ENCODE results near the gene FZD10.

FZD10 gene

DNA sequence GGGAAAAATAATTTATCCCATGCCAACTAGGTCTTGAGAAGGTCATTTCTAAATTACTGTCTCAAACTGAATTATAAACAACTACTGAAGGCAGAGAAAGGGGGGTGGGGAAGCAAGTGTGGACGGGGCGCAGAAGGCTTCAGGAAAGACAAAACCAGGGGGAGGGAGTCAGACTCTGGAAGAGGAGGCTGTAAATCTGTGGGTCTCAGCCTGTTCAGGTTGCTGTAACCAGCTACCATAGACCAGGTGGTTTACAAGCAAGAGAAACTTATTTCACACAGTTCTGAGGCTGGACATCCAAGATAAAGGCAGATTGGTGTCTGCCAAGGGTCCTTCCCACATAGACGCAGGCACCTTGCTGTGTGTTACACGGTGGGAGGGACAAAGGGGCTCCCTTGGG is 39.9 kb upstream of the FZD10 start:
- H3K27me3 ChIP-seq (ENCODE audit: insufficient read depth, low read length) = no peaks in the 10 kb centered on the region; the same call in 1 of the 2 replicates
- H3K9ac ChIP-seq (ENCODE audit: low read depth, low read length) = no peak overlapping the region
- no peak overlapping the region for H3K4me3 ChIP-seq (ENCODE audit: low read length)
- H3K27ac ChIP-seq (ENCODE audit: low read depth, low read length) = no peak overlapping the region
- H3K9me3 ChIP-seq (ENCODE audit: insufficient read depth, low read depth, low read length) = no peaks in the 10 kb centered on the region
- peaks cover 3% of the 10 kb centered on the region; the same call in 1 of the 2 replicates for H3K4me1 ChIP-seq (ENCODE audit: insufficient read depth, low read length)
- H3K36me3 ChIP-seq (ENCODE audit: insufficient read depth, low read length) = no peaks in the 10 kb centered on the region
- 85% methylated on average over 4 of the region's 4 CpGs for WGBS

DNA sequence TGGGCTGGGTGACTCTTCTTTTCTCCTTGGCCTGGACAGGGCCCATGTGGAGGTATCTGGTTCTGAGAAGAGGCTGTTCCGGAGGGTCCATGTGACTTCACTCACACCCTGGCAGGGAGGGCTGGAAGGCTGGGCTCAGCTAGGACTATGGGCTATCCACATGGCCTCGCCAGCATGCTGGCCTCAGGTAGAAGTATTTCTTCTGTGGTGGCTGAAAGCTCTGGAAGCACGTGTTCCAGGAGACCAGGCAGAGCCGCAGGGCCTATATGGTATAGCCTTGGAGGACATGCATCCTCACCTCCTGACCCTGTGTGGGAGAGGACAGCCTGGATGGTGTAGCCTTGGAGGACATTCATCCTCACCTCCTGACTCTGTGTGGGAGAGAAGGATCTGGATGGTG is 38.2 kb upstream of the FZD10 start:
- Histone ChIP-seq H3K4me3 (ENCODE audit: low read length) (no peak overlapping the region), H3K27ac (ENCODE audit: low read depth, low read length) (no peak overlapping the region), H3K9ac (ENCODE audit: low read depth, low read length) (no peak overlapping the region), H3K9me3 (ENCODE audit: insufficient read depth, low read depth, low read length) (no peaks in the 10 kb centered on the region), H3K36me3 (ENCODE audit: insufficient read depth, low read length) (no peaks in the 10 kb centered on the region), H3K27me3 (ENCODE audit: insufficient read depth, low read length) (no peaks in the 10 kb centered on the region; the same call in 1 of the 2 replicates), H3K4me1 (ENCODE audit: insufficient read depth, low read length) (peaks cover 3% of the 10 kb centered on the region; the same call in 1 of the 2 replicates)
- 91% methylated on average over 4 of the region's 4 CpGs for WGBS

DNA sequence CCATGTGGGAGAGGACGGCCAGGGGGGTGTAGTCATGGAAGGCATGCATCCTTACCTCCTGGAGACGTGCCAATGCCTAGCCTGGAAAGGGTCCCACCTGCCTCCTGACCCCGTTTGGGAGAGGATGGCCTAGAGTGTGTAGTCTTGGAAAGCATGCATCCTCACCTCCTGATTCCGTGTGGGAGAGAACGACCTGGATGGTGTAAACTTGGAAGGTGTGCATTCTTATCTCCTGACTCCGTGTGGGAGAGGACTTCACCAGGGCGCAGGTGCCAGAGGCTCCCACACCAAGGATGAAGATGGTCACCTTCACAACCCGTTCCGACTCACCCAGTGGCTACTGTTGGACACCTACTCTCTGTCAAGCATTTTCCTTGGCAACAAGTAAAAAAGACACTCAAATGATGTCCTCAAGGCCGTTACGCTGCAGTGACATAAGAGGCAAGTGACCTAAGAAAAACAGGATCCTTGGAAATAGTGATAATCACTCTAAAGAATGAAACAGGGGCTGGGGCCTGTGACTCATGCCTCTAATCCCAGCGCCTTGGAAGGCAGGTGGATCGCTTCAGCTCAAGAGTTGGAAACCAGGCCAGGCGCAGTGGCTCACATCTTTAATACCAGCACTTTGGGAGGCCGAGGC is 37.5 kb upstream of the FZD10 start:
- WGBS = 82% methylated on average over 15 of the region's 15 CpGs
- Histone ChIP-seq H3K9ac (ENCODE audit: low read depth, low read length) (no peak overlapping the region), H3K4me3 (ENCODE audit: low read length) (no peak overlapping the region), H3K9me3 (ENCODE audit: insufficient read depth, low read depth, low read length) (no peaks in the 10 kb centered on the region), H3K27ac (ENCODE audit: low read depth, low read length) (no peak overlapping the region), H3K27me3 (ENCODE audit: insufficient read depth, low read length) (peaks cover 4% of the 10 kb centered on the region), H3K36me3 (ENCODE audit: insufficient read depth, low read length) (no peaks in the 10 kb centered on the region), H3K4me1 (ENCODE audit: insufficient read depth, low read length) (peaks cover 3% of the 10 kb centered on the region; the same call in 1 of the 2 replicates)

DNA sequence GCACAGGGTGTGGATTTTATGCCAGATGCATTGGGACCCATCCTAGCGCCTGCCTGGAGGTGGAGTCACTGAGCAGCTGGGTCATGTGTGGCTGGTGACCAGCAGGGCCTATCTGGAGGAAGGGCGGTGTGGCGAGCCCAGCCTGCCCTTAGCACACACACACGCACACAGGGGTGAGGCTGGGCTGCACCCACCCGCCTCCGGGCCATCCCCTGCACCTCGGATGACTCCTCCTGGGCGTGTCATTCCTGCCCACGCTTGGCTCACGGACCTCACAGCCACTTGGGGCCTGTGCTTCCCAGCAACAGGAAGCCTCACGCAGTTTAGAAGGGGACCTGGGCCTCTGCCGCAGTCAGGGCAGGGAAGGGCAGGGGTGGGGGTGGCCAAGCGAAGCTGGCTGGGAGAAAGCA is 36.2 kb upstream of the FZD10 start:
- H3K27ac ChIP-seq (ENCODE audit: low read depth, low read length) = no peak overlapping the region
- WGBS = 86% methylated on average over 13 of the region's 13 CpGs

DNA sequence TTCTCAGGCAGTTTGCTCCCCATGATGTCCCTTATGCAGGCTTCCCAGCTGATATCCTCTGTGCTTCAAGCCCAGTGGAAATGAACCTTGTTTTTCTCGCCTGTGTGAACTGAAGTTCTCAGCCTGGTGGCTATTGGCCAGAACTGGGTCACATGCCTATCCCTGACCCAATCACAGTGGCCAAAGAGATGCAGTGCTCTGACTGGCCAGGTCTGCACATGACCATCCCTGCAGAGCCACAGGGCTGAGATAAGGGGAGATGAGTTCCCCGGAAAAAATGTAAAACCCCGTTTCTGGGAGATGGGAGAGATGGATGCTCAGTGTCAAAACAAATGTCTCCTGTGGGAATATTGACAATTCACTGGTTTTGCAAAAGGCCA is 34.7 kb upstream of the FZD10 start:
- WGBS = 93% methylated on average over 3 of the region's 3 CpGs
- no peaks in the 10 kb centered on the region for H3K4me1 ChIP-seq (ENCODE audit: insufficient read depth, low read length)
- no peak overlapping the region for H3K9ac ChIP-seq (ENCODE audit: low read depth, low read length)
- H3K9me3 ChIP-seq (ENCODE audit: insufficient read depth, low read depth, low read length) = no peaks in the 10 kb centered on the region
- H3K36me3 ChIP-seq (ENCODE audit: insufficient read depth, low read length) = no peaks in the 10 kb centered on the region
- H3K27me3 ChIP-seq (ENCODE audit: insufficient read depth, low read length) = peaks cover 15% of the 10 kb centered on the region
- H3K4me3 ChIP-seq (ENCODE audit: low read length) = no peak overlapping the region
- H3K27ac ChIP-seq (ENCODE audit: low read depth, low read length) = no peak overlapping the region

More for the DNA sequence above, 36.2 kb upstream of the FZD10 start:
- no peak overlapping the region for H3K9ac ChIP-seq (ENCODE audit: low read depth, low read length)
- no peaks in the 10 kb centered on the region for H3K4me1 ChIP-seq (ENCODE audit: insufficient read depth, low read length)
- H3K36me3 ChIP-seq (ENCODE audit: insufficient read depth, low read length) = no peaks in the 10 kb centered on the region
- no peak overlapping the region for H3K4me3 ChIP-seq (ENCODE audit: low read length)
- H3K27me3 ChIP-seq (ENCODE audit: insufficient read depth, low read length) = peaks cover 4% of the 10 kb centered on the region; the same call in 1 of the 2 replicates
- no peaks in the 10 kb centered on the region for H3K9me3 ChIP-seq (ENCODE audit: insufficient read depth, low read depth, low read length)

DNA sequence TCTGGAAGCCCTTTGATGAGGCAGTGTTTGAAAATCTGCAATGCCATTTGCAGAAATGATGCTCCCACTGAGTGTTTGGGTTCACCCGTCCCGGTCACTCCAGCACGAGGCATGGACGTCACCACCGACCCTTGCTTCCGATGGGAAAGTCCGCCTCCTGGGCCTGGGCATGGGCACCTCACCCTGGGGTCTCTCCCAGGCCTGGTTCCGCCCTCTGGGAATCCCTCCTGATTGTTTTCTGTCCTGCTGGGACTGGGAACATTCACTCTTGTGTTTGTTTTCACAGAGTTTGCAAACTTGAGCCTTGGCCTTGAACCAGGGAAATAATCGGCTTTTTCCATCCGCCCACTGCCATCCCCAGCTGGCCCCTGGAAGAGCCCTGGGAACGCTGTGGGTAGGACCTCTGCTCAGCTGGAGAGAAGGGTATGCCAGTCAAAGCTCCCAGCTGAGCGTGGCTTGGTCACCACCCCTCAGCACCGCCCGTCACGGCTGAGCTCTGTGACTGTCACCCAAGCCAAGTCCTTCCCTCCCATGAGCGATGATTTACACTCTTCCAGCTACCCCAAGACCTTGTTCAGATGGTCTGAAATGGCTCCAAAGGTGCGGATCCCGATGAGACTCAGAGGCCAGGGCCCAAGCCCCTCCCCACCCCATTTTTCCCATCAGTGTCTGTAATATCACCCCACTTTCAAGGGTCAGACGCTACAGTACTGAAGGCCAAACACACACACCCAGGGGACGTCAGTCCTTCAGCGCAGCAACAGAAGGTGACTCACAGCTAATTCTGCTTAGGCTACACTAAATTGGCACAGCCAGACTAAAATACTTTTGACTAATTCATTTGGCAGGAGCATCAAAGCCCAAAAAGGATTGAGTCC is 34.1 kb upstream of the FZD10 start:
- no peak overlapping the region for H3K9ac ChIP-seq (ENCODE audit: low read depth, low read length)
- 93% methylated on average over 21 of the region's 21 CpGs for WGBS
- H3K27me3 ChIP-seq (ENCODE audit: insufficient read depth, low read length) = peaks cover 20% of the 10 kb centered on the region
- H3K36me3 ChIP-seq (ENCODE audit: insufficient read depth, low read length) = no peaks in the 10 kb centered on the region
- H3K4me3 ChIP-seq (ENCODE audit: low read length) = no peak overlapping the region
- H3K4me1 ChIP-seq (ENCODE audit: insufficient read depth, low read length) = no peaks in the 10 kb centered on the region
- H3K9me3 ChIP-seq (ENCODE audit: insufficient read depth, low read depth, low read length) = no peaks in the 10 kb centered on the region
- no peak overlapping the region for H3K27ac ChIP-seq (ENCODE audit: low read depth, low read length)

DNA sequence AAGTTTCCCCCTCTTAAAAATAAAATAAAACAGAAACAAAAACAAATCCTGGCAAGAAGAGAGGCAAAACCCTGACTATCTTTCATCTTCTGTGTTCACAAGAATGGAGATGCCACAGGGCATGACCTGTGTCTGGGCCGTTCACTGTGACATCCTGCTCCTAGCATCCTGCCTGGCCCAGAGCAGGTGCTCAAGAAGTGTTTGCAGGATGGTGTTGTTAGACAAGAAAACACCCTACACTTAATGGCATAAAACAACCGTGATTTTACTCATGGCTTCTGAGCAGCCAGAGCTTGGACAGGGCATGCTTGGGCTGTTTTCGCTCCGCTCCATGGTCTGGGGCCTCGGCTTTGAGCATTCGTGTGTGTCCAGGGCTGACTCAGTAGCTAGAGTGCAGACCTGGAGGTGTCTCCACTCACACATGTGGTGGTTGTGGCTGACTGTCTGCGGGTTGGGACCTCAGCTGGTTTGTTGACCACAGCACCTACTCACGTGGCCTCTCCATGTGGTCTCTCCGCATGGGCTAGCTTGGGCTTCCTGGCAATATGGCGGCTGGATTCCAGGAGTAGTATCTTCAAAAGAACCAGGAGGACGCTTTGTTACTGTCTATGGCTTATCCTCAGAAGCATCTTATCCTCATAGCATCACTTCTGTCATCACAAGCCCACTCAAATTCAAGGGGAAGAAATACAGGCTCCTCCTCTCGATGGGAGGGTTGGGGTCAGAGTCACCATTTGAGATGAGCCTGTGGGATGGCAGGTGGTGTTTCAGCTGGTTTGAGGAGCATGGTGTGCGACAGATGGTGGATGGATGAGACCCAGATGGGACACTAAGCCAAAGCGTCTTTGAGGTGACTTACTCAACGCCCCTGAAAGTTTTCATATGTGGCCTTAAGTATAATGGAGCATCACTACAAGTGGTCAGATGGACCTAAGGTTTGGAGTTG is 33.2 kb upstream of the FZD10 start:
- 95% methylated on average over 15 of the region's 15 CpGs for WGBS
- H3K4me3 ChIP-seq (ENCODE audit: low read length) = no peak overlapping the region
- peaks cover 29% of the 10 kb centered on the region for H3K27me3 ChIP-seq (ENCODE audit: insufficient read depth, low read length)
- H3K36me3 ChIP-seq (ENCODE audit: insufficient read depth, low read length) = no peaks in the 10 kb centered on the region
- H3K9ac ChIP-seq (ENCODE audit: low read depth, low read length) = no peak overlapping the region
- no peaks in the 10 kb centered on the region for H3K4me1 ChIP-seq (ENCODE audit: insufficient read depth, low read length)
- no peaks in the 10 kb centered on the region for H3K9me3 ChIP-seq (ENCODE audit: insufficient read depth, low read depth, low read length)
- H3K27ac ChIP-seq (ENCODE audit: low read depth, low read length) = no peak overlapping the region

DNA sequence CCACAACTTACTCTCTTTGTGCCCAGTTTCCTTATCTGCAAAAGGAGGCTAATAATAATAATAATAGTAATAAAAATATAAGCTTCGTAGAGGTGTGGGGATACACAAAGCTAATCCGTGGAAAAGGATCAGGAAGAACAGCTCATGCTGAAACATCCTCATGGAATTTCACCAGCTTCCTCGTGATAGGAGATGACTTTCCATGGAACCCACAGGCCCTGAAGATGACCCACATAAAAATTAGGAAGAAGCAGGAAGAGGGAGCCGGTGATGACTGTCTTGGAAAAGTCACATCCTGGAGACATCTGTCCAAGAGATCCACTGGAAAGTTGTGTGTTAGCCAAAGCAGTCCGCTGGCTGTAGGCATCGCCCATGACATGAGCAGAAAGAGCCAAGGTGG is 31.9 kb upstream of the FZD10 start:
- Histone ChIP-seq H3K4me1 (ENCODE audit: insufficient read depth, low read length) (no peaks in the 10 kb centered on the region), H3K36me3 (ENCODE audit: insufficient read depth, low read length) (no peaks in the 10 kb centered on the region), H3K4me3 (ENCODE audit: low read length) (no peak overlapping the region), H3K9ac (ENCODE audit: low read depth, low read length) (no peak overlapping the region), H3K27ac (ENCODE audit: low read depth, low read length) (no peak overlapping the region), H3K27me3 (ENCODE audit: insufficient read depth, low read length) (peaks cover 40% of the 10 kb centered on the region), H3K9me3 (ENCODE audit: insufficient read depth, low read depth, low read length) (no peaks in the 10 kb centered on the region)
- 87% methylated on average over 6 of the region's 6 CpGs for WGBS

DNA sequence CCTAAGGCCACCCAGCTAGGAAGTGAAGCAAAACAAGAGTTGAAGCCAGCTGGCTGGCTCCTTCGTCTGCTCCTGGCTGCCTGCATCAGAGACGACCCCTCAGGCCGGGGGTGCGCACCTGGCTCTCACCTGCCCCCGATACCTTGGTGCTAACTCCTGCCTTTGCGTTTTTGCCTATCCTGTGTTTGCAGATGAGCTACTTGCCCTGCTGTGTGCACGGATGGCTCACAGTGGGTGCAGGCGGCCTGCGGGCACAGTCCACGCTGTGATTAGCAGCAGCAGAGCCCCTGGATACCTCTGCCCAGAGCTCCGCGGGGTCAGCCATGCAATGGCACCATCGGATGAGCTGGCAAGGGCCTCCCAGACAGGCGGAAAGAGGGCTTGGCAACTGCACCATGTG is 31.2 kb upstream of the FZD10 start:
- no peak overlapping the region for H3K27ac ChIP-seq (ENCODE audit: low read depth, low read length)
- WGBS = 86% methylated on average over 14 of the region's 14 CpGs
- H3K9me3 ChIP-seq (ENCODE audit: insufficient read depth, low read depth, low read length) = no peaks in the 10 kb centered on the region
- no peak overlapping the region for H3K9ac ChIP-seq (ENCODE audit: low read depth, low read length)
- no peaks in the 10 kb centered on the region for H3K4me1 ChIP-seq (ENCODE audit: insufficient read depth, low read length)
- peaks cover 47% of the 10 kb centered on the region for H3K27me3 ChIP-seq (ENCODE audit: insufficient read depth, low read length)
- H3K4me3 ChIP-seq (ENCODE audit: low read length) = no peak overlapping the region
- no peaks in the 10 kb centered on the region for H3K36me3 ChIP-seq (ENCODE audit: insufficient read depth, low read length)

DNA sequence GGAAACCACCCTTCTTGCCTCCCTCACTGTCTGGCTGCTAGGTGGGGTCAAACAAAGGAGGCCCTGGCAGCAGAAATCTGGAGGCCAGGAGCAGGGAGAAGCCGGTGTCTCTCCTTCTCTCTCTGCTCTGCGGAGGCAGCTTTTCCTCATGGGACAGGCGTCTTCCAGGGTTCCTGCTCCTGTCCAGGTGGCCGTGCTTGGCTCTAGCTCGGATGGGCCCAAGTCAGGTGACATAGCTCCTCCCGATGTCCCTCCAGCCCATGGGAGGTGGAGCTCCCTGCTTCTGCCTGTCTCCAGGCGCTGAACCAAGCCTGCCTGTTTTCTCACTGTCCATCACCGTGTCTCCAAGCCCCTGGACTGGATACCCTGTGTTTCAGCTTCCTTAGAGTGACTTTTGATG is 30.5 kb upstream of the FZD10 start:
- Histone ChIP-seq H3K9ac (ENCODE audit: low read depth, low read length) (no peak overlapping the region), H3K4me1 (ENCODE audit: insufficient read depth, low read length) (peaks cover 7% of the 10 kb centered on the region), H3K9me3 (ENCODE audit: insufficient read depth, low read depth, low read length) (no peaks in the 10 kb centered on the region), H3K4me3 (ENCODE audit: low read length) (no peak overlapping the region), H3K36me3 (ENCODE audit: insufficient read depth, low read length) (no peaks in the 10 kb centered on the region), H3K27ac (ENCODE audit: low read depth, low read length) (no peak overlapping the region), H3K27me3 (ENCODE audit: insufficient read depth, low read length) (peaks cover 55% of the 10 kb centered on the region)
- 81% methylated on average over 8 of the region's 8 CpGs for WGBS
